ENCODE measurements around the gene PLCD3. TPM values are rescaled to one million over a fixed set of nuclear protein-coding genes. Genes with fewer than 3 reads are reported as not detected.
A peak's percentile ranks its signal among the peaks of the same experiment; 100 is the strongest.

Gene PLCD3
- polyA plus RNA-seq, 1 donor (not counting 4 experiments of a cell fraction or from before 2014, with no cell fraction given): 53.3 TPM

DNA sequence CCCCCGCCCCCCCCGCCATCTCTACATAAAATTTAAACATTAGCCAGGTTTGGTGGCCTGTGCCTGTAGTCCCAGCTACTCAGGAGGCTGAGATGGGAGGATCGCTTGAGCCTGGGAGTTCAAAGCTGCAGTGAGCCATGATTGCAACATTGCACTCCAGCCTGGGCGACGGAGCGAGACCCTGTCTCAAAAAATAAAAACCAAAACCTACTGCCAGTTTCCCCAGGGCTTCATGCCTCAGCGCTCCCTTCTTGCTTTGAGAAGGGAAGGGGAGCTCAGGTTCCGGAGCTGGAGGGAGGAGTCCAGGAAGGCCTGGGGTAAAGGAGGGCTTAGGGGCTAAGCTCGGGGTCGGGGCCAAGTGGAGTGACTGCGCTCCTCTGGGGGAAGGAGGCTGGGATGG, 20.5 kb downstream of the PLCD3 start:
- Histone ChIP-seq H2AFZ (ENCODE audit: control insufficient read depth, low read length) (no peak overlapping the region), H3K4me3 (ENCODE audit: control insufficient read depth in 2 of 3, extremely low read depth in 1 of 3, insufficient read depth in 2 of 3, low read depth in 1 of 3, low read length in 3 of 3) (no peak overlapping the region), H3K27me3 (ENCODE audit: control insufficient read depth, extremely low read depth, insufficient read depth, low read length) (no peaks in the 10 kb centered on the region), H4K20me1 (ENCODE audit: control insufficient read depth, extremely low read depth, insufficient read depth, low read length) (peaks cover 3% of the 10 kb centered on the region), H3K27ac (ENCODE audit: control insufficient read depth, insufficient read depth, low read length) (no peak overlapping the region), H3K4me2 (ENCODE audit: control insufficient read depth, extremely low read depth, insufficient read depth, low read depth, low read length) (no peak overlapping the region), H3K36me3 (ENCODE audit: control insufficient read depth in 2 of 2, extremely low read depth in 1 of 2, insufficient read depth in 2 of 2, low read length in 2 of 2) (peaks cover 28 to 35% of the 10 kb centered on the region in 2 experiments), H3K4me1 (ENCODE audit: control insufficient read depth, extremely low read depth, insufficient read depth, low read length) (peaks cover 5% of the 10 kb centered on the region), H3K79me2 (ENCODE audit: control insufficient read depth, insufficient read depth, low read length) (no peaks in the 10 kb centered on the region), H3K9me3 (ENCODE audit: control insufficient read depth, low read depth, low read length) (no peaks in the 10 kb centered on the region), H3K9ac (ENCODE audit: control insufficient read depth, extremely low read depth, insufficient read depth, low read length) (no peak overlapping the region), H3K9me1 (ENCODE audit: control insufficient read depth, extremely low read depth, insufficient read depth, low read length) (no peaks in the 10 kb centered on the region)
- no peak for TF ChIP-seq EZH2 (IDR thresholded peaks at IDR 0.05; ENCODE audit: low read length)
- TF ChIP-seq, protein P1, sequence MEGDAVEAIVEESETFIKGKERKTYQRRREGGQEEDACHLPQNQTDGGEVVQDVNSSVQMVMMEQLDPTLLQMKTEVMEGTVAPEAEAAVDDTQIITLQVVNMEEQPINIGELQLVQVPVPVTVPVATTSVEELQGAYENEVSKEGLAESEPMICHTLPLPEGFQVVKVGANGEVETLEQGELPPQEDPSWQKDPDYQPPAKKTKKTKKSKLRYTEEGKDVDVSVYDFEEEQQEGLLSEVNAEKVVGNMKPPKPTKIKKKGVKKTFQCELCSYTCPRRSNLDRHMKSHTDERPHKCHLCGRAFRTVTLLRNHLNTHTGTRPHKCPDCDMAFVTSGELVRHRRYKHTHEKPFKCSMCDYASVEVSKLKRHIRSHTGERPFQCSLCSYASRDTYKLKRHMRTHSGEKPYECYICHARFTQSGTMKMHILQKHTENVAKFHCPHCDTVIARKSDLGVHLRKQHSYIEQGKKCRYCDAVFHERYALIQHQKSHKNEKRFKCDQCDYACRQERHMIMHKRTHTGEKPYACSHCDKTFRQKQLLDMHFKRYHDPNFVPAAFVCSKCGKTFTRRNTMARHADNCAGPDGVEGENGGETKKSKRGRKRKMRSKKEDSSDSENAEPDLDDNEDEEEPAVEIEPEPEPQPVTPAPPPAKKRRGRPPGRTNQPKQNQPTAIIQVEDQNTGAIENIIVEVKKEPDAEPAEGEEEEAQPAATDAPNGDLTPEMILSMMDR (optimal IDR thresholded peaks at IDR 0.05 in 1 of 3, IDR thresholded peaks at IDR 0.05 in 1 of 3, conservative IDR thresholded peaks at IDR 0.05 in 1 of 3; ENCODE audit: extremely low read depth in 1 of 3, insufficient read depth in 2 of 3, low read length in 3 of 3): no peak
- dilution Hi-C loops (cut with MboI; ENCODE audit: extremely low pct_ligation_motif_present, low sequenced_read_pairs): no loop called here
- no peak for FAIRE-seq
- no peak for DNase-seq (ENCODE audit: low read depth, low spot score)

DNA sequence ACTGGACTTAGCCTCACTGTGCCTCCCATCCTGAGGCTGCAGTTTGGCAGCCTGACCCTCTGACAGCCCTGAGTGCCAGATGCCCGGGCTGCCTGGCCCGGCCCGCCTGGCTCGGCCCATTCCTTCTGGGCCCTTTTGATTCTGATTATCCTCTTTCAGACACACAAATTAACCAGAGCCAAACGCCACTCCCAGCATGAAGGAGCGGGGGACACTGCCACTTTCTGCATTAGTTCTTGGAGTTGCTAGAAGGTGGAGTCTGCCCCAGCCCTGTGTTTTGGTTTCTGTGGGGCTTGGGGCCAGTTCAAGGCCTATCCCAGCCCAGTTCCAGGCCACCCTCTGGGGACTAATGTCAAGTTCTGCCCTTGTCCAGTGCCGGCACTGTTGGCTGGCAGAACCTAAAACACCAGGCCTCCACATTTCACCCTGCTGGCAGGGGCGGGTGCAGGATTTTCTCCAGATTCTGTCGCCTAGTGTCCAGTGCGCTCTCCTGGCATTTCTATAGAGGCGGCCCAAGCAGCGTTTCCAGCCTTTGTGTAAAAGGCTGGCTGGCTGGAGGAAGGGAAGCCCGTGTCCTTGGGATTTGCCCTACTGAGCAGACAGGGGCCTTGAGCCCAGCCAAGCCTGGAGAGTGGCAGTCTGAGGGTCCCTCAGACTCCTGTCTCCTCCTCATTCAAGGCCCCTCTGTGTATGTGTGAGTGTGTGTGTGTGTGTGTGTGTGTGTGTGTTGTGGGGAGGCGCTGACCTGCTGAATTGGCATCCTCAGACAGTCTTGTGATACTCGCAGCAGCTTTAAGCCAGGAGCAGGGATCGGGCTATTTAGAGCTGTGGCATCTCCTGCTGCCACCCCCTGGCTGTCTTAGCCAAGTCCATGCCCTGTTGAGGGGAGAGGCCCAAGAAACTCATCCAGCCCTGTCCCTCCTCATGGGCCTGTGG, 21.4 kb downstream of the PLCD3 start:
- H2AFZ ChIP-seq (ENCODE audit: control insufficient read depth, low read length): no peak overlapping the region
- dilution Hi-C loops (cut with MboI; ENCODE audit: extremely low pct_ligation_motif_present, low sequenced_read_pairs): no loop called here
- H3K9me3 ChIP-seq (ENCODE audit: control insufficient read depth, low read depth, low read length): no peaks in the 10 kb centered on the region
- FAIRE-seq: no peak
- no peaks in the 10 kb centered on the region for H3K79me2 ChIP-seq (ENCODE audit: control insufficient read depth, insufficient read depth, low read length)
- TF ChIP-seq, protein P1 (optimal IDR thresholded peaks at IDR 0.05 in 1 of 3, IDR thresholded peaks at IDR 0.05 in 1 of 3, conservative IDR thresholded peaks at IDR 0.05 in 1 of 3; ENCODE audit: extremely low read depth in 1 of 3, insufficient read depth in 2 of 3, low read length in 3 of 3): peak in 1 of 3 experiments; percentile 14
- TF ChIP-seq EZH2 (IDR thresholded peaks at IDR 0.05; ENCODE audit: low read length): no peak
- DNase-seq (ENCODE audit: low read depth, low spot score): no peak
- H3K27me3 ChIP-seq (ENCODE audit: control insufficient read depth, extremely low read depth, insufficient read depth, low read length): no peaks in the 10 kb centered on the region
- peaks cover 38 to 39% of the 10 kb centered on the region in 2 experiments for H3K36me3 ChIP-seq (ENCODE audit: control insufficient read depth in 2 of 2, extremely low read depth in 1 of 2, insufficient read depth in 2 of 2, low read length in 2 of 2)
- H3K4me3 ChIP-seq (ENCODE audit: control insufficient read depth in 2 of 3, extremely low read depth in 1 of 3, insufficient read depth in 2 of 3, low read depth in 1 of 3, low read length in 3 of 3): no peak overlapping the region
- H4K20me1 ChIP-seq (ENCODE audit: control insufficient read depth, extremely low read depth, insufficient read depth, low read length): peaks cover 5% of the 10 kb centered on the region
- H3K4me2 ChIP-seq (ENCODE audit: control insufficient read depth, extremely low read depth, insufficient read depth, low read depth, low read length): no peak overlapping the region
- no peak overlapping the region for H3K27ac ChIP-seq (ENCODE audit: control insufficient read depth, insufficient read depth, low read length)
- peaks cover 6% of the 10 kb centered on the region for H3K4me1 ChIP-seq (ENCODE audit: control insufficient read depth, extremely low read depth, insufficient read depth, low read length)
- H3K9ac ChIP-seq (ENCODE audit: control insufficient read depth, extremely low read depth, insufficient read depth, low read length): no peak overlapping the region
- no peaks in the 10 kb centered on the region for H3K9me1 ChIP-seq (ENCODE audit: control insufficient read depth, extremely low read depth, insufficient read depth, low read length)
